ENCODE data around the gene EMX1.

Gene EMX1

DNA sequence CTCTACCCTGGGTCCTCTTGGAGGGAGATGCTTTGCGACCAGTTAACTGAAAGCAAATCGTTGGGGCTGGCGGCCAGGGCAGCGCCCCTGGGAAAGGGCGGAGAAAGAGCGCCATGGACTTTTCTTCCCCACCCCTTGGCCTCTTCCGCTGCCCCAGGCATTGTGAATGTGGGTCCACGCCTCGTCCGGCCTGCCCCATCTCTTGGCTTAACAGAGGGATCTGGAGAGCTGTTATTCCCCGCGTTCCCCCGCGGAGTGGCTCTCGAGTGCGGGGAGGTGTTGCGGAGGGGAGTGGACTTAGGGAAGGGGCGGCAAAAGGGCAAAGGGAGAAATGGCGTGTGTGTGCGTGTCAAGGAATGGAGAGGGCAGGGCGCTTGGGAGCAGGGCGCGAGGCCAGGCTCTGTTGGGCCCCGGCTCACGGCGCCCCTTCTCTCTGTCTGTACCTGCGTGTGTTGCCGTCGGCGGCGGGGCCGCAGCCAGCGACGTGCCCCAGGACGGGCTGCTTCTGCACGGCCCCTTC, 6.6 kb downstream of the EMX1 start:
- TF ChIP-seq, protein P1, sequence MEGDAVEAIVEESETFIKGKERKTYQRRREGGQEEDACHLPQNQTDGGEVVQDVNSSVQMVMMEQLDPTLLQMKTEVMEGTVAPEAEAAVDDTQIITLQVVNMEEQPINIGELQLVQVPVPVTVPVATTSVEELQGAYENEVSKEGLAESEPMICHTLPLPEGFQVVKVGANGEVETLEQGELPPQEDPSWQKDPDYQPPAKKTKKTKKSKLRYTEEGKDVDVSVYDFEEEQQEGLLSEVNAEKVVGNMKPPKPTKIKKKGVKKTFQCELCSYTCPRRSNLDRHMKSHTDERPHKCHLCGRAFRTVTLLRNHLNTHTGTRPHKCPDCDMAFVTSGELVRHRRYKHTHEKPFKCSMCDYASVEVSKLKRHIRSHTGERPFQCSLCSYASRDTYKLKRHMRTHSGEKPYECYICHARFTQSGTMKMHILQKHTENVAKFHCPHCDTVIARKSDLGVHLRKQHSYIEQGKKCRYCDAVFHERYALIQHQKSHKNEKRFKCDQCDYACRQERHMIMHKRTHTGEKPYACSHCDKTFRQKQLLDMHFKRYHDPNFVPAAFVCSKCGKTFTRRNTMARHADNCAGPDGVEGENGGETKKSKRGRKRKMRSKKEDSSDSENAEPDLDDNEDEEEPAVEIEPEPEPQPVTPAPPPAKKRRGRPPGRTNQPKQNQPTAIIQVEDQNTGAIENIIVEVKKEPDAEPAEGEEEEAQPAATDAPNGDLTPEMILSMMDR (IDR thresholded peaks at IDR 0.05; ENCODE audit: control extremely low read depth, extremely low read depth, low read depth, missing control alignments), result no peak
- CTCF ChIA-PET, result interaction anchor here (1.3 to 5.9 kb wide), 2 partner anchors 10 to 31 kb away, joined by 4 to 35 read pairs; no protein-coding TSS in a partner anchor
- DNase-seq (ENCODE audit: extremely low spot score), result no peak
- POLR2A ChIA-PET, result no interaction called here

DNA sequence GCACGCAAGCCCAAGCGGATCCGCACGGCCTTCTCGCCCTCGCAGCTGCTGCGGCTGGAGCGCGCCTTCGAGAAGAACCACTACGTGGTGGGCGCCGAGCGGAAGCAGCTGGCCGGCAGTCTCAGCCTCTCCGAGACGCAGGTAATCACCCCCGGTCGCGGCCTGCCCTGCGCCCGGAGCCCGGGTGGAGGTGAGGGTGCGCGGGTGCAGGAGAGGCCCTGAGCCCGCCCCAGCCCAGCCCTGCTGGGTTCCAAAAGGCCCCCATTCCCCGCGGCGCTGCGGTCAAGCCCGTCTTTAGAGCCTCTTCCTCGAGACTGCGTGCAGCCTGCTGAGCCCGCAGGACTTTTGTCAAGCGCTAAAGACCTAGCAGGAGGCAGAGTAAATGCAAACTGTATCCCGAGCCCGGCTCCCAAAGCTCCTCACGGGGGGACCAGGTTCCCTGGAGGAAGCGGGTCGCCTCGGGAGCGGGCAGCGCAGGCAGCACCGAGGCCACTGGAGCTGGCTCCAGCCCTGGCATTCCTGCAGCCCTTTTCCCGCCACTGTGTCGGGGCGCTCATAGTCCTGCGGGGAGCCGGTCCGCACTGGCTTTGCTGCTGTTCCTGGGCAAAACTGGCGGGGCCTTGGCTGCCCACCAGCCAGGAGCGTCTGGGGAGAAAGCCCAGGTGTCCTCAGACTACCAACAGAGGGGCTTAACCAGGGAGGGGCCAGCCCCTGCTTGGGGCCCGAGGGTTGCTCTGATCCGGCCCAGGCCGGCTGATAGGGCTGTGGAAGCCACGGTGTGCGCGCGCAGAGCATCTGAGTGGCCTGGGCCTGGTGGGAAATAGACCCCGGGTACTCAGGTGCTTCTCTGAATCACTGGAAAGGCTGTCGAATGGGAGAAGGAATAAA, 7.3 kb downstream of the EMX1 start:
- CTCF ChIA-PET, result interaction anchor here (1.0 to 5.9 kb wide), 3 partner anchors 9 to 288 kb away, joined by 3 to 35 read pairs (median 4); no protein-coding TSS in a partner anchor
- DNase-seq (ENCODE audit: extremely low spot score), result no peak

DNA sequence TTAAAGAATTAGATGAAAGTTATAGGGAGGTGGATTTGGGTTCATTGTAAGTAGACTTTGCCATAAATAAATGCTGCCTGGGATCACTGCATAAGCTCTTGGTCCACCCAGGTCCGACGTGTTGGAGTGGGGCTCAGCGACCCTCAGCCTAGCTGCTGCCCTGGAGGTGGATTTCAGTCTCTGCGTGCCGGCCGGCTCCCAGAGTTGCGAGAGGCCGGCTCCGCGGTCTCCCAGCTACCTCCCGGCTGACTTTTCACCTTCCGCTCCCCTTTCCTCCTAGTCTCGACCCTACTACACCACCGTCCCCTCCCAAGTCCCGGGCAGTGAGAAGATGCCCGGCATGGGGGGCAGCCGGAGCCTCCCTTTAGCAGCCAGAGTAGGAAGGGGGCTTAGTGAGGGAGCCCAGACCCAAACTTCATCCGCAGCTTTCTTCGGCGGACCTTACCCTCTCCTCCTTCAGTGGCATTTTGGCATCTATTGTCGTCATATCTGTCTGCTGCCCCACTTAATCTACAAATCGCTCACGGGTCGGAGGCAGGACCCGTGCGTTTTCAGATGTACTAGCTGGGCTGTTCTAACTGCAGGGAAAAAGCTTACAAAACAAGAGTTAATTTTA, 8.1 kb downstream of the EMX1 start:
- TF ChIP-seq, protein P1 (IDR thresholded peaks at IDR 0.05; ENCODE audit: control extremely low read depth, extremely low read depth, low read depth, missing control alignments), result no peak
- ChIA-PET POLR2A (no interaction called here), CTCF (interaction anchor here (0.9 to 5.9 kb wide), 7 partner anchors 8 to 287 kb away, joined by 3 to 35 read pairs (median 8); partner anchors contain the start of gene SPR)
- DNase-seq (ENCODE audit: extremely low spot score), result no peak

More for the DNA sequence above, 7.3 kb downstream of the EMX1 start:
- POLR2A ChIA-PET, result no interaction called here
- TF ChIP-seq, protein P1 (IDR thresholded peaks at IDR 0.05; ENCODE audit: control extremely low read depth, extremely low read depth, low read depth, missing control alignments), result no peak

DNA sequence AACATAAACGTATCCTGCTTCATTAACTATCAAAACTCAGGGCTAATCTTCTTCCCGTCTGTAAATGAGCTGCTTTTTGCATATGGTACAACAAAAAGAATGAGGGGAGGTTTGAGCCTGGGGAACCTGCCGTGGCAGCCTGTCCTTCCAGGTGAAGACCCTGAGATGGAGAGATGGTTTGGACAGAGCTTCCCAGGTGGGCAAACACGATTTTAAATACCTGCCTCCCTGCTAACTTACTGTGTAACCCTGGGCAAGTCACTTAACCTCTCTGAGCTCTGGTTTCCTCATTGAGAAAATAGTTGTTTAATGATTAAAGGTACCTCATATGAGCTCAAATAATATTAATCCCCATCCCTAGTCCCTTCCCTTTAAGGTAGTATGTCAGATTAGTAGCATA, 9.0 kb downstream of the EMX1 start:
- ChIA-PET CTCF (interaction anchor here (0.9 to 5.9 kb wide), 9 partner anchors 9 to 251 kb away, joined by 3 to 35 read pairs (median 6); partner anchors contain the start of gene SPR), POLR2A (no interaction called here)
- TF ChIP-seq, protein P1 (IDR thresholded peaks at IDR 0.05; ENCODE audit: control extremely low read depth, extremely low read depth, low read depth, missing control alignments), result no peak
- DNase-seq (ENCODE audit: extremely low spot score), result no peak

DNA sequence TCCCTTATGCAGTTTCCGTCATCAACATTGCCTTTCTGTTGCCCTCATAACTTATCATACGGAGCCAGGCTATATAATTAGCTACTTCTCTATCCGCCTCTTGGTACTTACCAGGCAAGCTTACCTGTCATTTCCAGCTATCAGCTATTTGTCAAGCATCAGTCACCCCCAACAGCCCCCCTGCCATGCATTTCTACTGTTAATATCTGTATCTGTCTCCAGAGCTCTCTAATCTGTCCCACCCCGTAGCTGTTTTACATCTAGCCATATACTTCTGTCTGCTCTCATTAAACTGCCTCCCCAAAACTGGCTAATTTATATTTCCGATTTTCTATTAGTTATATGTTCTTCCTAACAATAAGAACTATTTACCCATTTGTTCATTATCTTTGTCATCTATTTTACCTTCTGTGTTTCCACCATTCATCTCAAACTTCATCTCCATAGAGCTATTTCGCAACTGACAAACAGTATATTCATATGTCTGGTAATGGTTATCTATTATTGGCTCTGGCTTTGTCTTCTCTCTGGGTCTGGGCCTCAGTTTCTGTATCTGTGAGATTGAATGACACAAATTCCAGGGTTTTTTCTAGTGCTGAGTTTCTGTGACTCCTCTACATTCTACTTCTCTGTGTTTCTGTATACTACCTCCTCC, 9.6 kb downstream of the EMX1 start:
- POLR2A ChIA-PET, result no interaction called here
- TF ChIP-seq, protein P1 (IDR thresholded peaks at IDR 0.05; ENCODE audit: control extremely low read depth, extremely low read depth, low read depth, missing control alignments), result no peak
- no peak for DNase-seq (ENCODE audit: extremely low spot score)
- CTCF ChIA-PET, result interaction anchor here (0.9 to 5.9 kb wide), 11 partner anchors 8 to 251 kb away, joined by 3 to 35 read pairs (median 5); partner anchors contain the start of gene SPR
